GM12872 (cell line): ENCODE measurements around the gene TMEM81.

Experiments used
- TF ChIP-seq, protein P1 (sequence below): IDR thresholded peaks from 3 replicates; pipeline ENCODE4 v1.5.1; 2011; ENCODE audit warnings: low read depth, mild to moderate bottlenecking, low read length, moderate library complexity; ENCODE audit not compliant: insufficient read depth

The TMEM81 gene

DNA sequence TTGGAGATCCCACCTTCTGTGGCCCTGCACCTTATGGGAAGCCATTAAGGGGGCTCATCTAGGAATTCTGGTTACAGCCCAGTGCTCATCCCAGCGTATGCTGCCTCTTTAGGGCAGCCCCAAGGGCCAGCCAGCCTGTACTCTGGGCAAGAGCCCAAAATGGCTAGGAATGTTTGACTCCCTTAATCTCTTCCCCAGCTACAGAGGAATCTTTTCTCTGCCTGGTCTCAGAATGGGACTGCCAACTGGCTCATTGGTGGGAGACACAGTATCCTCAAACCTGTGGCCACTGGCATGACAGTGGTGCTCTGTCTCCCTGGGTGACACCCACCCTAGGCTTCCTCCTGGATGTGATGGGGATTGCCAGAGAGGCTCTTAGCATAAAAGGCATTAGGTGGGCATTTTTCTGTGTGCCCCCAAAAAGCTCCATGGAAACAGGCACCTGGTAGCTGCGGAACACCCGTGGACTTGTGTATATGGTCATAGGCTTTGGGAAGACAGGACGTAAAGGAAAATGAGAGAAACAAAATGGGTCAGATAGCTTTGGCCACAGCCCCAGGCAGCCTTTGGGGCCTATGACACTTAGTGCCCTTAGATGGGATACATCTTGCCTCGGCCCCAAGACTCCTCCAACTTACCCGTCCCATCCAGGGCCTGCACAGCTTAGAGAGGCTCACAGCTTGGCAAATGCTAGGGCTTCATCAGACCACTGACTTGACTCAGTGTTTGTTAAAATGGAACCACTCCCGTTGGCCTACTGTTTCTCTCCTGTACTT lies 6.9 kb downstream of the TMEM81 start:
- TF ChIP-seq, protein P1, sequence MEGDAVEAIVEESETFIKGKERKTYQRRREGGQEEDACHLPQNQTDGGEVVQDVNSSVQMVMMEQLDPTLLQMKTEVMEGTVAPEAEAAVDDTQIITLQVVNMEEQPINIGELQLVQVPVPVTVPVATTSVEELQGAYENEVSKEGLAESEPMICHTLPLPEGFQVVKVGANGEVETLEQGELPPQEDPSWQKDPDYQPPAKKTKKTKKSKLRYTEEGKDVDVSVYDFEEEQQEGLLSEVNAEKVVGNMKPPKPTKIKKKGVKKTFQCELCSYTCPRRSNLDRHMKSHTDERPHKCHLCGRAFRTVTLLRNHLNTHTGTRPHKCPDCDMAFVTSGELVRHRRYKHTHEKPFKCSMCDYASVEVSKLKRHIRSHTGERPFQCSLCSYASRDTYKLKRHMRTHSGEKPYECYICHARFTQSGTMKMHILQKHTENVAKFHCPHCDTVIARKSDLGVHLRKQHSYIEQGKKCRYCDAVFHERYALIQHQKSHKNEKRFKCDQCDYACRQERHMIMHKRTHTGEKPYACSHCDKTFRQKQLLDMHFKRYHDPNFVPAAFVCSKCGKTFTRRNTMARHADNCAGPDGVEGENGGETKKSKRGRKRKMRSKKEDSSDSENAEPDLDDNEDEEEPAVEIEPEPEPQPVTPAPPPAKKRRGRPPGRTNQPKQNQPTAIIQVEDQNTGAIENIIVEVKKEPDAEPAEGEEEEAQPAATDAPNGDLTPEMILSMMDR, result no peak

DNA sequence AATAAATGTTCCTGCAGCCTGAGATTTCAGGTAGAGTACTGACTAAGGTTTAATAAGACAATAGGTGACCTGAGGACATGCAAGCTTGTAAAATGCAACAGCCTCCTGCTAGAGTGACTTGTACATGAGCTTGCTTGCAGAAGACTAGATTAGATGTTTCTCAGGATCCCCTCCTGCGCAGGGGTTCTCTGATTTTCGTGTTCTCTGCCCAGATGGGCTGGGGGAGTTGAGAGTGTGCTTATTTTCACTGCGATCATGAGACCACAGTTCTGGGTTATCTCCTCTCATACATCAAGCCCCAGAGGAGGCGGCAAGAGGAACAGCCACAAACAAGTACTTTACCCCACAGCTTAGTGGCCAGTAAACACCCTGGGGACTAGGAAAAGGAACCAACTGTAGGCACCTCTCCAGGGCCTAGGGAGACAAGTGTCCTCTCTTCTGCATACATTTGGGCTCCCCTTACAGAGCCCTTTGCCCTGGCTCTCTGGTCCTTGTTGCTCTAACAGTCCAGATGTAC lies 8.0 kb downstream of the TMEM81 start:
- TF ChIP-seq, protein P1, result no peak

DNA sequence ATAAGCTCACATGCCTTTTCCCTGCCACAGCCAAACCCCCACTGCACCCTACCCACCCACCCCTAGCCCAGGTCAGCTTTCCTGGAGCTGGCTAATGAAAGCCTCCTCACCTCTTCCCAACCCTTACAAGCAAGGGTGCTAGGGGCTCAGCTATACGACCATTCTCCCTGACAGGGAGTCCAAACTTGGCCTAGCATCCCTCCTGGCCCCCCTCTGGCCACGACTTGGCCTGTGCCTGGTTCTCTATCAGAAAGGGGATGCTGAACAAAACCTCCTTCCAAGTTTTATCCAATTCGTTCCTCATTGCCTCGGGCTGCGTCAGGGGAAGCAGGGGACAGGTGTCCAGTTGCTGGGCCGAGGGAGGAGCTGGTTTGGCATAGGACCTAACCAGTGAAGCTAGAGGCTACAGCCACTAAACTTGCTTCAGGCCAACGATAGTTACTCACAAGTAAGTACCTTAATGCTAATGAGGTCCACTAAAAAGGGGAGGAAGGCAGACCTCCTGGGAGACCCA lies 8.6 kb downstream of the TMEM81 start:
- TF ChIP-seq, protein P1, result no peak

DNA sequence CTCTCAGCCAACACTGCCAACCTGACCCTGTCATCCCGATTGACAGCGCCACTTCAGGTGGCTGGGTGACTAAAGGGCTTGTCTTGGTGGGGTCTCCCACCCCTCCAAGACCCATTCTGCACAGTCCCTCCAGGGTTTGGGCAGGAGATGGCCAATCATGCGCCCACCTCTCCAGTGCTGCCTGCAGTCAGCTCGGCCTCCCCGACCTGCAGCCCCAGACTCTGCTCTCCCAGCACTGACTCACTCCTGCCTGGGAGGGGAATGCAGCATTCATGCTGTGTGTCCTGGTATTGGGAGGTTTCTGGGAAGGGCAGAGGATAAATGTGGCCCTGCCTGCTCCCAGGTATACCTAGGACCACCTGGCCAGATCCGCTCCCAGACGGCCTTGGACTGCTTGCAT lies 9.7 kb downstream of the TMEM81 start:
- TF ChIP-seq, protein P1, result no peak

DNA sequence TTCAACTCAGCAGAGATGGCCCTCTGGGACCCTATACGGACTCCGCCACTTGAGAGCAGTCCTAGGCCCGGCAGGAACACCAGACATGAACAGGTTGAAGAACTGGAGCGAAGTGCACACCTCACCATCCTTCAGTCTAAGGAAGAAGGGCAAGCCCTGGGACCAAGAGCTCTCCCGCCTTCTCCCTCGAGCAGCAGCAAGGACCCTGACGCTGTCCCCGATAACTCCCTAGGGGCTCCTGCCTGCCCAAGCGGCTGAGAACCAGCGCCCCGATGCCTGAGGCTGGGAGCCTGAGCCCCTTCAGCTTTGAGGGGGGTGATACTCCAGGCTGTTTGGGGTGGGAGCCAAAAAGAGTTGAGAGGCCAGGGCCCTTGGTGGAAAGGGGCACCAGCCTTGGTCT lies 10.2 kb downstream of the TMEM81 start:
- TF ChIP-seq, protein P1, result no peak

DNA sequence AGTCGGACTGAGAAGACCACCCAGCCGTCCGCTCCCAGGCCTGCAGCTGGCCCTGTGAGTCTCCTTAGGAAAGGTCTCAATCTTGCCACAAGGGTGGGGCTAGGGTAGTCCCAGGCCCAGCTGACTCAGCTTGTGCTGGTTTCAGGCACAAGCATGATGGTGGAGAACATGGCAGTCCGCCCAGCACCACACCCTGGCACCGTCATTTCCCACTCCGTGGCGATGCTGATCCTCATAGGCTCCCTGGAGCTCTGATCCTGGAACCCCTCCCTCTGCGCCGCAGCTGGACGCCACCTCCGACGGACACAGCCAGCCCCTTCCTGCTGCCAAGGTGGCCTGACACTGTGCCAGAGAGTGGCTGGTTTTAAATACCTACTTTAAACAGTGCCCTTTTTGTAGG lies 10.7 kb downstream of the TMEM81 start:
- TF ChIP-seq, protein P1, result no peak

DNA sequence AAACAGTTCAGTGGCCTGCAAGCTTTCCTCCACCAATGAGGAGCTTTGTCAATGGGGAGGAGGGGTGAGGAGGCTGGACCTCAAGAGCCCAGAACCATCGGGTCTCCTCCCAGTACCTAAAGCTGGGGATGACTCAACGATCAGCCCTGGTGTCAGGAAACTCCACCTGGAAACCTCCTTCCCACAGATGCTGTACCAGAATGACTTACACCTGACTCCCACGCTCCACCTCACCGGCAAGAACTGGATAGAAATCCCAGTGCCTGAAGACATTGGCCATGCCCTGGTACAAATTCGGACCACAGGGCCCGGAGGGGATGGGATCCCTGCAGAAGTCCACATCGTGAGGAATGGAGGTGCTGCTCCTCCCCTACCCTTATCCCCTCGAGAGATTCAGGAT lies 11.4 kb downstream of the TMEM81 start:
- TF ChIP-seq, protein P1, result no peak
